HPDE6-E6E7 (cell line): Measurements from ENCODE around the gene OR4D5.
A peak's percentile ranks its signal among the peaks of the same experiment; 100 is the strongest.

Experiments
- DNase-seq: peaks from one replicate; pipeline ENCODE4 v3.0.0; 2011; ENCODE audit warnings: missing footprints; ENCODE audit errors: extremely low spot score

OR4D5 gene

DNA sequence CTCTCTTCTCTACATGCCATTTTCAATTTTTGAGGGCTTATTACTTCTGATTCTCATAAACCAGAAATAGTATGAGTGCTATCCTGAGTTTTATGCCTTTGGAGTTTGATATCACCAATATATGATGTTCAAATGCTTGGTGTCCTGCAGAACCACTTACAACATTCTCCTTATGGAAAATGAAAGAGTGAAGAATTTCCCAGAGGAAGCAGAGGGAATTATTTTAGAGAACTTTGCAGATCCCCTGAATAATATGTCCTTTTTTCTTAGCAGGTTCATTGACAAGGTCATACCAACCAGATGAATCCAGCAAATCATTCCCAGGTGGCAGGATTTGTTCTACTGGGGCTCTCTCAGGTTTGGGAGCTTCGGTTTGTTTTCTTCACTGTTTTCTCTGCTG is at the start of gene OR4D5:
Gene OR4D5, plus strand, starts transcription at position 301 of the 400 bp plus-strand sequence. Its CDS starts 0 bp downstream, at position 301.
- no peak for DNase-seq

DNA sequence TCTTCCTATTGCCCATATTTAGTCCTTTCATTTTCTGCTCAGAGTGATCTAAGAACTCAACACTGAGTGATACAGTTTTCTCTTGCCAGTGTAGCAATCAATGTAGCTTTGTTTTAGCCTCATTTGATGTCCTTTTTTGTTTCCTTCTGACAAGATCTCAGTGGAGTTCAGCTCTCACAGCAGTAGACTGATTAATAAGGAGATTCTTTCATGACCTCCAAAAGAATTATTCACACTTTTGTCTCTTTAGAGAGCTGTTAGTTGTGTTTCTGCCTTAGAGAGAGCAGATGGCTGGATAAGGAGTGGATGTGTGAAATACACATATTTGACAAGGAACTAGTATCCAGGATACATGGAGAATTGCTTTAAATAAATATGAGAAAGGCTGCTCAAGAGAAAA is 47.4 kb upstream of the OR4D5 start:
- no peak for DNase-seq

DNA sequence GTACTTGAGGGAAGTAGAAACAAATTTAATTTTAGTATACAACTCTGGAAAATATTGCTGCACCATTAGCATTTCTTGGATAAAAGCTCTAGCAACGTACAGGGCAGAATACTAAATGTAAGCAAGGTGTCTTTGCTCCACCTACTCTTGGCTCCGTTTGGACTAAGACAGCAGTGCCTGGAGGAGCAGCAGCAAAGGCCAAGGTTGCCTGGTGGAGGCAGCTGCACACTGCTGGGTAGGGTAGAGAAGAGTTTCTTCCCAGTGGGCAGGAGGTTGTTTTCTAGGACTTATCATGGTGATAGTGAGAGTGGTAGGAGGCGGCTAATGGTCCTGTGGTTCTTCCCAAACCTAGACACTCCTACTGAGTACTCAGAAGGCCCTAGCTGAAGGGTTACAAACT is 39.6 kb upstream of the OR4D5 start:
- no peak for DNase-seq

DNA sequence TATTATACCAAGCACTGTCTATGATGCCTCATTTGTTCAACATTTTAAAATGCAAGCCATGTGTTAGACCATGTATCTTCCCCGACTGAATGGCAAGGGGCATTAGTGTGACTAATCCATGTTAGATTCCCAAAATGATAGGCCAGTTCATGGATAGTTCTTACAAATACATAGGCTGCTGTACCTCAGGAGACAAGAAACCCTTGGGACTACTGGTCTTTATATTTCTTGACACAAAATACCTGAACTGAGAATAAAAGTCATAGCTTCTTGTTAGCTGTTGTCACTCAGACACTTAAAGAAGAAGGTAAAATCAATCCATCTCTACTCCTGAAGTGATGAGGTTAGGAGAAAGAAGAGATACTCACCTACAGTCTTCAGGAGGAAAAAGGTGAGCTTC is 37.5 kb upstream of the OR4D5 start, which contains the start of gene OR8D4:
Gene OR8D4, plus strand, starts transcription at position 301 of the 400 bp plus-strand sequence. CDS start 4,265 bp downstream, outside the sequence.
- DNase-seq: no peak

DNA sequence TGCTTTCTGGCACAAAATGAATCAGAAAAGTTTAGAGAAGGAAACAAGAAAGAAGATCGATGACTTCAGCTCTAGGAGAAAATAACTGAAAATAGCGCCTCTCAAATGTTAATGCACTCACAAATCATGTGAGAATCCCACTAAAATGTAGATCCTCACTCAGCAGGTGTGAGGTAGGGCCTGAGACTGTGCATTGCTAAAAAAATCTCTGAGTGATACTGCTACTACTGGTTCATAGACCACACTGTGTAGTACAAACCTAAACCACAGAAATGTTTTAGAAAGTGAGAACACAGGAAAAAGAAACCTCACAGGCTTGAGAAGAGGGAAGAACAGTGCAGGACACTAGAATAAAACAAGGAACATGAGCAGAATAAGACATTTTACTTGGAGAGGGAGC is 35.5 kb upstream of the OR4D5 start:
- no peak for DNase-seq

DNA sequence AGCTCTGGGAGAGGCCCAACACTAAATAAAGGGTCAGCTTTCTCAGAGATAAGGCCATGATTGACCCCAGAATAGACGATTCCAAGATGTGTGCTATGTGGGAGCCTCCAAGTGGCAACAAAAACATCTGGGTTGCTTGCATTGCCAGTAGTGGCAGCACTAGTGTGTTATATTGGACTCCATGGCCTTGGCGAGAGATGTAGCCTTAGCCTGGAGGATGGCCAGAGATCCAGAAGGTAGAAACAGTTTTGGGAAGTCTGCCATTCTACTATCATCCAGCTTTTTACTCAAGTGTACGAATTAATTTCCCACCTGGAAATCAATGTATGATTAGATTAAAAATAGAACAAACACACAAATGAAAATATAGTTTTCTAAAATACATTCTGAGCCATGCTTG is 34.5 kb upstream of the OR4D5 start:
- no peak for DNase-seq

DNA sequence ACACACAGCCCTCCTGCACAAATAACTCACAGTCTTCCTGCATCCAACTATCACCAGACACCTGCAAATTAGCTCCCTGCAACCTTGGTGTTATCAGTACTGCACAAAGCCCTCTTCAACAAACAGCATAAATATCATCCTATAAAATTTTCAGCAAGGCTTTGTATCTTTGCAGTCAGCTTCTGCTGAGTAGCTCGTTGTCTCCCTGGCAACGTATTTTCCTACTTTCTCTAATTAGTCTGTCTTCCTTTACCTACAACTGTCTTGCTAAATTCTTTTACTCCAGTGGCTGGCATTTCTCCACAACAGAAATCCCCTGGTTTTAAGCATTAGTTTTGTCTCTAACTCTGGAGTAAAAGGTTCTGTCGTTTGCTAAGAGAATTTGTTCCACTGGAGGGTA is 33.6 kb upstream of the OR4D5 start:
- no peak for DNase-seq

DNA sequence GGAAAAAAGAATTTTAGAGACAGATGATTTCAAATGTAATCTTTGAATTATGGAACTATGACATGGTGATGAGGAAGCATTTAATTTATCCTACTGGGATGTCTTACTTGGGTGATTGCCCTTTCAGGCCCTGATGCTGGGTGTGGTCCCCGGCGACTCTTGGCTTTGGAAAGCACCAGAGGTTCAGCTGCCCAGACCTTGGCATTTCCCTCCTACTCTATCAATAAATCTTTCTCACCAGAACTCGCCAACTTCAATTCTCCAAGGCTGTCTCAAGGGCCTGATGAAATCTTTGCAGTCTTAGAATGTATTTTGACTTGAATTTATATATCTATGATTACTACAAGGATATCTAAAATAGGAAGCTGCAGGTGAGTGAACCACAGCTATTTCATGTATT is 18.5 kb upstream of the OR4D5 start:
- no peak for DNase-seq

DNA sequence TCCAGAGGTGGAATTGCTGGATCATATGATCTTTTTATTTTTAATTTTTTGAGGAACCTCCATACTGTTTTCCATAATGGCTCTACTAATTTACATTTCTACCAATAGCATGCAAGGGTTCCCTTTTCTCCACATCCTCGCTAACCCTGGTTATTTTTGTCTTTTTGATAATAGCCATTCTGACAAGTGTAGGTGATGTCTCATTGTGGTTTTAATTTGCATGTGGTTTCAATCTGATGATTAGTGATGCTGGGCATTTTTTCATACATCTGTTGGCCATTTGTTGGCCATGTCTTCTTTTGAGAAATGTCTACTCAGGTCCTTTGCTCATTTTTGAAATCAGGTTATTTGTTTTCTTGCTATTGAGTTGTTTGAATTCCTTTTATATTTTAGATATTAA is 15.4 kb upstream of the OR4D5 start:
- no peak for DNase-seq

DNA sequence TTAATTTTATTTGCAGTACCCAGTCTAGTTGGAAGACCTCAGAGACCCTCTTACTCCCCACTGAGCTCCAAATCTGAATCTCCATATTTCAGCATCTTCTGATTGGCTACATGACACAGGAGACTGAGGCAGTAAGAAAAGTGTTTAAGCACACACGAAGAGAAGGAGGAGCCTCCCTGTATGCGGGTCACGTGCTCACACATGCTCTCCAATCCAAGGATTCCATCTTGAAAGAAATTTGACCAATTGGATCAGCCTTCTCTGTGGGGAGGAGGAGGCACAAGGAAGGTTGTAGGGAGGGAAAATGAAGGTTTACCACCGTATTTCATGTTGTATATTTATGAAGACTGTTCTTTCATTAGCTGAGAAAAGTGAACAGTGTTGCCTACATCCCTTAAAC is 3.0 kb downstream of the OR4D5 start:
- DNase-seq: no peak

DNA sequence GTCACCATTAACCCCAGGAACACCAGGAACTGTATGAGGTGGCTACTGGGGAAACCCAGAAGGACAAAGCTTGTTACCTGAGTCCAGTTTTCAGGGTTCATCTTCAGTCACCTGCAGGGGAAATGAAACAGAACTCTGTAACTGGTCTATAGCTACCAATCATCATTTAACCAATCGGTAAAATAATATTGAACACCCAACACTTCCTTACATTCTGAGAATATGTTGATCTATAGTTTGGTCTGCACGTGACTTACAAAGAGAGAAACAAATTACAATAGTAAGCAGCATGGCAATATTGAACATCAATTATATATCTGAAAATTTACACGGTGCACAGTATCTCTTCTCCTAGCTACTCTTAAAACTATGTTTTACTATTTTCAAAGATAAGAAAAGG is 4.3 kb downstream of the OR4D5 start, which contains the start of gene OR6T1:
Gene OR6T1, minus strand, starts transcription at position 101 of the 400 bp plus-strand sequence. Its CDS starts 0 bp downstream, at position 101.
- DNase-seq: no peak

DNA sequence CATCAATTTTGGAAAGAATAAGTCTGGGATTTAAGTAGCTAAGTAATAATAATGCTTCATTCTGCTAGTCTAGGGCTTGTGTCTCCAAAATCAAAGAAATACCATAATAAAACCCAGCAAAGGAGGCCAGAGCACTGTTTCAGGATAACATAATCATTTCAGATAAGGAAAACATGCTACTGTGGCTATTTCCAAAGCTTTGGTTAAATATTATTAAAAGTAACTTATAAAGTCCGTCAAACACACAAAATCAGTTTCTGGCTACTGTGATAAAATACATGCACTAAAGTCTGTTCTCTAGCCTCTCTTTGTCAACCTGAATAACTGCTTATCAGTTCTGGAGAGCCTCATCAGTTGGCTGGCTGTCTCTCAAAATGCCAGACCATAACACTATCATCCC is 5.7 kb downstream of the OR4D5 start:
- DNase-seq: no peak

DNA sequence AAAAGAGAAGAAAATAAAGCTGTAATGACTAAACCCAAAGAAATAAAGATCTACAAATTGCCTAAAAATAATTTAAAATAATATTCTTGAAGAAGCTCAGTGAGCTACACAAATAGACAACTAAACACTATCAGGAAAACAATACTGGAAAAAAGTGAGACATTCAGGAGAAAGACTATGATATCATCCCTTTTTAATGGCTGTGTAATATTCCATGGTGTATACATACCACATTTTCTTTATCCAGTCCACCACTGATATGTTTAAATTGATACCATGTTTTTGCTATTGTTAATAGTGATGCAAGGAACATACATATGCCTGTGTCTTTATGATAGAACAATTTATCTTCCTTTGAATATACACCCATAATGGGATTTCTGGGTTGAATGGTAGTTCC is 17.3 kb downstream of the OR4D5 start:
- no peak for DNase-seq

DNA sequence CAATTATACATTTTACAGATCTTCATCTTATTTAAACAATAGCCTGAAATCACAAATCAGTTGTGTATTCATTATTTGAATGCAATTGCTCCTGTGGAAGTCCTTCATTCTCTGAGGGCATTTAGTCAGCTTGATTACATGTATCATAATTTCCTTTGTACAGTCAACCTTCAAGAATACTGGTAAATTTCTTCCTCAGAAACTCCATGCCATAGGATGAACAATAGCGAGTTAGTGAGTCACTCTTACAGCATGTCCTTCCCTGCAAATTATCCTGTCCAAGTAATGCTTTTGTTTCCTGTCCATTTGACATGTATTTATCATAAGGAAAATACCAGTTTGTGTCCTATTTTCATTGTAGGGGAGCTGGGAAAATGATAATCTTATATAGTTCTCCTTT is 34.4 kb downstream of the OR4D5 start:
- DNase-seq: peak; percentile 66

DNA sequence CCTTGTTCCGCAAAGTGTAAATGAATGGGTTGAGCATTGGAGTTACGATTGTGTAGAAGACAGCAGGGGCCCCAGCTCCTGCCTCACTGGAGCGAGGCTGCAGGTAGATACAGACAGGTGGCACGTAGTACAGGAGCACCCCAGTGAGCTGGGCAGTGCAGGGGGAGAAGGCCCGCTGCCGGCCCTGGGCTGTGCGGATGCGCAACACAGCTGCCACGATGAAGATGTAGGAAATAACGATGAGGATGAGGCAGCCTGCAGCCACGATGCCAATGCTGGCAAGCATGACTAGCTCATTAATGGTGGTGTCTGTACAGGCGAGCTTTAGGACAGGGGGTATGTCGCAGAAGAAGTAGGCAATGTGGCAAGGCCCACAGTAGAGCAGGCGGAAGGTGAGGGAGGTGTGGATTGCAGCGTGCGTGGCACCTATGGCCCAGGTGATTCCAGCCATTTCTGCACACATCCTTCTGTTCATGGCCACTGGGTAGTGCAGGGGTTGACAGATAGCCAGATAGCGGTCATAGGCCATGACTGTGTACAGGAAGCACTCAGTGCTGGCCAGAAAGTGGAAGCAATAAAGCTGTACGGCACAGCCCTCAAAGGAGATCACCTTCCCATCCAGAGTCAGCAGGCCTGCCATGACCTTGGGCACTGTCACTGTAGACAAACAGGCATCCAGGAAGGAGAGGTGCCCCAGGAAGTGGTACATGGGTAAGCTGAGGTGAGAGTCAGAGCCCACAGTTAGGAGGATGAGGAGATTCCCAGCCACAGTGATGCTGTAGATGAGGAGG is 37.5 kb downstream of the OR4D5 start:
- no peak for DNase-seq

DNA sequence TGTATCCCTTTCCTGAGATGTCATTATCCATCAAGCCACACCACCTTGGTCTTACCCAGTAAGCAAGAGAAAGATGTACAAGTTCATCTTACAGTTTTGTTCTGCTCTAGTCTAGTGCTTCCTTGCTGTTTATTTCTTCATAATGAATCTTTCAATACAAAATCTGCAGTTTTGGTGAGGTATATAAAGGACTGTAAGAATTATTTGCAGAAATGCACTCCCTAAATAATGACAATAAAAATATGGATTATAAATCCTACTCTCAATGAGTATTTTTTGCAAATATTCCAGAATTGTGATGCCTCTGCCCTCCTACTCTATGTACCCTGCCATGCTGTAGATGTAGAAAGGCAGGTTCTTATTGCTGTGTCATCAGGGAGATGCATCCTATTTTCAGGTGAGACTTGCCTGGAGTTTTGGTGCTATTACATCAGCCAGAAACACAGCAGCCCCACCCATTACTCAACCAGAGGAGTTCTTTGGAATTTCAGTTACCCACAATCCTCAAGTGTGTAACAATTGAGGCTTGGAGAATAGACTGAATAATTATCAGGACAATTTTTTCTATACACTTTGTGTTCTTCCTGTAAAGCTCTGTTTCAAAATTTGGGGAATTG is 38.4 kb downstream of the OR4D5 start, which contains the start of gene OR10S1:
Gene OR10S1, minus strand, starts transcription at position 51 of the 617 bp plus-strand sequence. CDS start 117 bp downstream, outside the sequence.
- peak; percentile 35 for DNase-seq

DNA sequence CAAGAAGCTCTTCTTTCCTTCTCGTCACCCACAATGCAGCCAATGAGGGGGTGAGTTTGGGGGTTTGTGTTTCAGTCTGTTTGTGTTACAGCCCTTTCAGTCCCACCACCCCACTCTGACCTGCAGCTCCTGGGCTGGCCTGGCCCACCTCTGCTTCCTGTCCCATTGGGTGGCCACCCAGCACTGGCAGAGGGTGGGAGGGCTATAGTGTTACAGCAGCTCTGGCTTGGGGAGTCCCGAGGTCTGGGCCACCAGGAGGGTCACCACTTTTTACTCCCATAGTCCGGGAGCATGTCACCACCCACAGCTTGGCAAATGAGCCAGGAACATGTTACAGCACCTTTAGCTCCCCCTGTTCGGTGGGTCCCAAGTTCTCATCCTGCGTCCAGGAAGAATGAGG is 39.9 kb downstream of the OR4D5 start:
- DNase-seq: no peak
